ENCODE data around the gene CLCF1.

The CLCF1 gene

GRCh38 chr11:67378544-67378943, 5.1 kb upstream of the CLCF1 start:
- no peak overlapping the region for H3K4me3 ChIP-seq (ENCODE audit: low read depth, low read length)
- H3K27me3 ChIP-seq (ENCODE audit: control insufficient read depth, insufficient read depth, low read length): peaks cover 23% of the 10 kb centered on the region
- H3K27ac ChIP-seq (ENCODE audit: low read depth, low read length): no peak overlapping the region
- no peaks in the 10 kb centered on the region for H3K36me3 ChIP-seq (ENCODE audit: control insufficient read depth, insufficient read depth, low read length)
- H3K9me3 ChIP-seq (ENCODE audit: control insufficient read depth, insufficient read depth, low read depth, low read length): no peaks in the 10 kb centered on the region
- no peak overlapping the region for H3K9ac ChIP-seq (ENCODE audit: low read length)
- peaks cover 38% of the 10 kb centered on the region for H3K4me1 ChIP-seq (ENCODE audit: control insufficient read depth, insufficient read depth, low read length)

DNA sequence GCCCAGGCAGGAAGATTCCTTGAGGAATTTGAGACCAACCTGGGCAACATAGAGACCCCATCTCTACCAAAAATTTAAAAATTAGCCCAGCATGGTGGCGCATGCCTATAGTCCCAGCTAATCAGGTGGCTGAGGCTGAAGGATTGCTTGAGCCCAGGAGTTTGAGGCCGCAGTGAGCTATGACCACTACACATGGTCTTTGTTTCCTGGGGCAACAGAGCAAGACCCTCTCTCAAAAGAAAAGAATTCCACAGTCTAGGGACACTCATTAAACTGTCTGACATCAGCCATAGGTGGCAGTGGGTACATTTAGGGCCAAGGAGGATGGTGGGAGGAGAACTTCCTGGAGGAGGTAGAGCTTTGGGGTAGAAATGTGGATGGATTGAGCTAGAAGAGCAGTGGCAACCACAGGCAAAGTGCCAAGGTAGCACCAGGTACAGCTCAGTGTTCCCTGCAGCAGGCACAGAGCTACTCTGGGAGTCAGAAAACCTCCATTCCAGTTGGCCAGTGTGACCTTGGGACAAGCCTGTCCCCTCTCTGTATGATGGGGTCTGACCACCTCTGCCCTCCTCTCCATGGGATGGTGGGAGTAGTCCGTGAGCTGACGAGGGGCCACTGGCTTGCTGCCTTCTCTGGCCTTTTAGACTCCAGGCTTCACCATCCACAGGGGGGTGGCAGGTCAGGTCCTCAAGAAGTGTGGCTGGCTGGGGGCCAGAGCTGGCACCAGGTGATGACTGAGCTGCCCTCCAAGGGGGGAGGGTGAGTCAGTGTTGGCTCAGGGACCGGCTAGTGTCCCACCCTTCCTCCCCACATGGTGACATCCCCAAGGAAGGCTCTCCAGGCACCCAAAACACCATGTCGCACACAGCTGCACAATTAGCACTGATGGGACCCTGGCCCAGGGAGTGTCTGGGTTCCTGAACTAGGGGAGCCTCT, 3.7 kb upstream of the CLCF1 start:
- Histone ChIP-seq H3K36me3 (ENCODE audit: control insufficient read depth, insufficient read depth, low read length) (no peaks in the 10 kb centered on the region), H3K4me1 (ENCODE audit: control insufficient read depth, insufficient read depth, low read length) (peaks cover 39% of the 10 kb centered on the region), H3K4me3 (ENCODE audit: low read depth, low read length) (no peak overlapping the region), H3K9ac (ENCODE audit: low read length) (no peak overlapping the region), H3K27ac (ENCODE audit: low read depth, low read length) (no peak overlapping the region), H3K9me3 (ENCODE audit: control insufficient read depth, insufficient read depth, low read depth, low read length) (no peaks in the 10 kb centered on the region), H3K27me3 (ENCODE audit: control insufficient read depth, insufficient read depth, low read length) (peaks cover 23% of the 10 kb centered on the region)

DNA sequence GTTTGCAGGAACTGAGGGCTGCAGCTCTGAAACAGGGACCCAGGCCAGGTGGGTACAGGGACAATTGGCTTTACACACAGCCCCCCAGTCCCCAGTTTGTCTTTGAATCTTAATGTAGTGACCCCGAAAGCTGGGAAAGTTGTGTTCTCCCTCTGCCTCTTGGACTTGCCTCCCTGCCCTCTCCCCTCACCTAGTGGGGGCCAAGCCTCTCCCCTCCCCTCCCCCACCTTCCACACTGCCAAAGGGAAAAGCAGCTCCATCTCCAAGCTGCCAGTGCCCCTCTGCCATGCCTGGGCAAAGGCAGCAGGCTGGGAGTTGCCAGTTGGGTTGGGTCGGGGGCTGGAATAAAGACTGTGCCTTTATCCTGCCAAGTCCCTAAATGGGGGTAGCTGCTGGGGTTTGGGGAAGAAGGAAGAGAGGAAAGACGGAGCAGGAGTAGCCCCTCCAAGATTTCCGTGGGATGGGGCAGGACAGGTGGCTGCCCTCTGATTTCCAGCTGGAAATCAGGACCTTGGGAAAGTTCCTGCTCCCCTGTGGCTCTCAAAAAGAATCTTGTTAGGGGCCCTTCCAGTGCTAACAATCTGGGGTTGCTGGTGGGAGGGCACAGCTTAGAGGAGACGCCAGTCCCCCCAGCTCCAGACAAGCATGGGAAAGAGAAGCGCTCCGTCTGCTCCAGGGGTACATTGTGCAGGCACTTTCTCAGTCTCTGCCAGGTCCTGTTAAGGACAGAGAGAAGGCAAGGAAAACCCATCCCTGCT, 2.8 kb upstream of the CLCF1 start:
- peaks cover 48% of the 10 kb centered on the region for H3K4me1 ChIP-seq (ENCODE audit: control insufficient read depth, insufficient read depth, low read length)
- H3K4me3 ChIP-seq (ENCODE audit: low read depth, low read length): peak overlapping the region; percentile 53
- H3K9ac ChIP-seq (ENCODE audit: low read length): peak overlapping the region; percentile 11
- no peaks in the 10 kb centered on the region for H3K9me3 ChIP-seq (ENCODE audit: control insufficient read depth, insufficient read depth, low read depth, low read length)
- no peak overlapping the region for H3K27ac ChIP-seq (ENCODE audit: low read depth, low read length)
- H3K36me3 ChIP-seq (ENCODE audit: control insufficient read depth, insufficient read depth, low read length): no peaks in the 10 kb centered on the region
- H3K27me3 ChIP-seq (ENCODE audit: control insufficient read depth, insufficient read depth, low read length): peaks cover 27% of the 10 kb centered on the region

GRCh38 chr11:67375320-67376055, 2.1 kb upstream of the CLCF1 start:
- peaks cover 27% of the 10 kb centered on the region for H3K27me3 ChIP-seq (ENCODE audit: control insufficient read depth, insufficient read depth, low read length)
- H3K36me3 ChIP-seq (ENCODE audit: control insufficient read depth, insufficient read depth, low read length): no peaks in the 10 kb centered on the region
- H3K4me3 ChIP-seq (ENCODE audit: low read depth, low read length): peak overlapping the region; percentile 53
- H3K9me3 ChIP-seq (ENCODE audit: control insufficient read depth, insufficient read depth, low read depth, low read length): no peaks in the 10 kb centered on the region
- H3K9ac ChIP-seq (ENCODE audit: low read length): peak overlapping the region; percentile 50
- H3K27ac ChIP-seq (ENCODE audit: low read depth, low read length): no peak overlapping the region
- H3K4me1 ChIP-seq (ENCODE audit: control insufficient read depth, insufficient read depth, low read length): peaks cover 56% of the 10 kb centered on the region

DNA sequence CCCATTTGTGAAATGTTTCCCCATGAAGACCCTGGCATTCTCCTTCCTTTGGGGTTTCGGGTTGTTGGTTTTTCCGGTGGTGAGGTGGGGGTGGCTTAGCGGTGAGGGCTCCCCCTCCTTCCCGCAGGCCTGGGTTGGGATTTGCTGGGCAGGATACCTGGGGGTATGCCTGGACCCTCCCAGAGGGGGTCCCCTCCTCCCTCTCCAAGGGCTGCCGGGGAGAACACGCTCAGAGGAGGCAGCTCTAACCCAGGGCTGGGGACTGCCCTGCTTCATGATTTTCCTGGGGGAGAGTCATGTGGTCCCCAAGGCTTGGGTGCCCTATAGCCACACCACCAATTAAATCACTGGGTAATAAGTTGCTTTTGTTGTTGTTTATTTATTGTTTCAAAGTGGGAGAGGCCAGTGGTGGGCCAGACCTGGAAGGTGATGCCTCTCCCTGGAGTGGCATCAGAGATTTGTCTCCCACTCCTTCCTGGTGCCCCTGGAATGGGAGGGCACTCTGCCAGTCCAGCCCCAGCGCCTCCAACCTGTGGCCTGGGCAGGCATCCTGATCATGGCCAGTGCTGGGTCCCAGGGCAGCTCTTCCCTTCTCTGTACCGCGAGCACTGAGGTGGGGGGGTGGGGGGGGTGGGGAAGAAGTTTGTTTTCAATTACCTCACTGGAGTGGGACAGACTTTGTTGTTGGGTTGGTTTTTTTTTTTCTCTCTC, 1.3 kb upstream of the CLCF1 start:
- Histone ChIP-seq H3K36me3 (ENCODE audit: control insufficient read depth, insufficient read depth, low read length) (no peaks in the 10 kb centered on the region), H3K4me1 (ENCODE audit: control insufficient read depth, insufficient read depth, low read length) (peaks cover 60% of the 10 kb centered on the region), H3K4me3 (ENCODE audit: low read depth, low read length) (peak overlapping the region; percentile 58), H3K27ac (ENCODE audit: low read depth, low read length) (peak overlapping the region; percentile 73; the same call in 1 of the 2 replicates), H3K9ac (ENCODE audit: low read length) (peak overlapping the region; percentile 80), H3K9me3 (ENCODE audit: control insufficient read depth, insufficient read depth, low read depth, low read length) (no peaks in the 10 kb centered on the region), H3K27me3 (ENCODE audit: control insufficient read depth, insufficient read depth, low read length) (peaks cover 30% of the 10 kb centered on the region)

DNA sequence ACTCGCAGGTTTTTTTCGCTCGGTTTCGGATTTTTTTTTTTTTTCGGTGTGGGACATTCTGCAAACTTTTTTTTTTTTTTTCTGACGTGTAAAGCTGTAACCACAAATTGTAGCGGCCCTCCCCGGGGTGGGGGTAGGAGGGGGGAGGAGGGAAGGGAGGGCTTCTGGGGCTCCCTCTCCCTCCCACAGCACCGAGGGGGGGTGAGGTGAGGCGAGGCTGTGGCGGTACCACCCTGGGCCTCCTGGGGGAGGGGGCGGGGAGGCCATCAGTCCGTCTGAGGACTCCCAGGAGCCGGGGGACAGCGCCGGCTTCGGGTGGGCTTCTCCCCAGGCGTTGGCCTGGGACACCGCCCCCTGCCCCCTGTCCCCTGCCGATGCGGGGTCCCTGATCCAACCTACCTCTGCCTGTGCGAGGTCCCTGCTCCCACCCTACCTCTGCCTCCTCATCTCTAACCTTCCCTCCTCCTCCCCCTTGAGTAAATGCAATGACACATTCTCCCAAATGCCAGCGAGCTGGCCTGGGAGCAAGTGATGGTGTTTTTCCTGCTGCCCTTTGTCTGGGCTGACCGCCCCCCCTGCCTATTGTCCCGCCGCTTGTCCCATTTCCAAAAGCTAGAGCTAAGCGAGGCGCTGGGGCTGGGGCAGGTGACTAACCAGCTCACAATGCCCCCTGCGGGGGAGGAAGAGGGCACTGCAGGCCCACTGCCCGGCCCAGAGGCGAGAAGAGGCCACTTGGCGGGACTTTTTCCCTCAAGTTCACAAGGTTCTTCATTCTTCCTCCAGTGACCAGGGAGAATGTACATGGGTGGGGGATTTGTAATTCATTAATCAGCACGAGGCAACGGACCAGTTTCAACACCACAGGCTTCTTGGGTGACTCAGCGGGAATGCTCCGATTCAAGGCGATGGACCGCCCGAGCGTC, 511 bp upstream of the CLCF1 start:
- H3K4me3 ChIP-seq (ENCODE audit: low read depth, low read length): peak overlapping the region; percentile 58
- H3K36me3 ChIP-seq (ENCODE audit: control insufficient read depth, insufficient read depth, low read length): no peaks in the 10 kb centered on the region
- H3K9ac ChIP-seq (ENCODE audit: low read length): peak overlapping the region; percentile 80
- peak overlapping the region; percentile 73; the same call in 1 of the 2 replicates for H3K27ac ChIP-seq (ENCODE audit: low read depth, low read length)
- peaks cover 54% of the 10 kb centered on the region for H3K4me1 ChIP-seq (ENCODE audit: control insufficient read depth, insufficient read depth, low read length)
- H3K9me3 ChIP-seq (ENCODE audit: control insufficient read depth, insufficient read depth, low read depth, low read length): no peaks in the 10 kb centered on the region
- peaks cover 36% of the 10 kb centered on the region for H3K27me3 ChIP-seq (ENCODE audit: control insufficient read depth, insufficient read depth, low read length)

GRCh38 chr11:67372321-67372992, 941 bp downstream of the CLCF1 start:
- H3K9ac ChIP-seq (ENCODE audit: low read length): peak overlapping the region; percentile 43
- no peaks in the 10 kb centered on the region for H3K36me3 ChIP-seq (ENCODE audit: control insufficient read depth, insufficient read depth, low read length)
- no peak overlapping the region for H3K27ac ChIP-seq (ENCODE audit: low read depth, low read length)
- H3K9me3 ChIP-seq (ENCODE audit: control insufficient read depth, insufficient read depth, low read depth, low read length): no peaks in the 10 kb centered on the region
- H3K4me1 ChIP-seq (ENCODE audit: control insufficient read depth, insufficient read depth, low read length): peaks cover 50% of the 10 kb centered on the region
- peaks cover 33% of the 10 kb centered on the region for H3K27me3 ChIP-seq (ENCODE audit: control insufficient read depth, insufficient read depth, low read length)
- peak overlapping the region; percentile 58 for H3K4me3 ChIP-seq (ENCODE audit: low read depth, low read length)

- Histone ChIP-seq H3K27me3 (ENCODE audit: control insufficient read depth, insufficient read depth, low read length) (peaks cover 28% of the 10 kb centered on the region), H3K9ac (ENCODE audit: low read length) (peak overlapping the region; percentile 30), H3K9me3 (ENCODE audit: control insufficient read depth, insufficient read depth, low read depth, low read length) (no peaks in the 10 kb centered on the region), H3K4me1 (ENCODE audit: control insufficient read depth, insufficient read depth, low read length) (peaks cover 49% of the 10 kb centered on the region), H3K36me3 (ENCODE audit: control insufficient read depth, insufficient read depth, low read length) (no peaks in the 10 kb centered on the region), H3K4me3 (ENCODE audit: low read depth, low read length) (peak overlapping the region; percentile 57), H3K27ac (ENCODE audit: low read depth, low read length) (no peak overlapping the region)
These were observed 1.5 kb downstream of the CLCF1 start for GRCh38 chr11:67371911-67372320.

DNA sequence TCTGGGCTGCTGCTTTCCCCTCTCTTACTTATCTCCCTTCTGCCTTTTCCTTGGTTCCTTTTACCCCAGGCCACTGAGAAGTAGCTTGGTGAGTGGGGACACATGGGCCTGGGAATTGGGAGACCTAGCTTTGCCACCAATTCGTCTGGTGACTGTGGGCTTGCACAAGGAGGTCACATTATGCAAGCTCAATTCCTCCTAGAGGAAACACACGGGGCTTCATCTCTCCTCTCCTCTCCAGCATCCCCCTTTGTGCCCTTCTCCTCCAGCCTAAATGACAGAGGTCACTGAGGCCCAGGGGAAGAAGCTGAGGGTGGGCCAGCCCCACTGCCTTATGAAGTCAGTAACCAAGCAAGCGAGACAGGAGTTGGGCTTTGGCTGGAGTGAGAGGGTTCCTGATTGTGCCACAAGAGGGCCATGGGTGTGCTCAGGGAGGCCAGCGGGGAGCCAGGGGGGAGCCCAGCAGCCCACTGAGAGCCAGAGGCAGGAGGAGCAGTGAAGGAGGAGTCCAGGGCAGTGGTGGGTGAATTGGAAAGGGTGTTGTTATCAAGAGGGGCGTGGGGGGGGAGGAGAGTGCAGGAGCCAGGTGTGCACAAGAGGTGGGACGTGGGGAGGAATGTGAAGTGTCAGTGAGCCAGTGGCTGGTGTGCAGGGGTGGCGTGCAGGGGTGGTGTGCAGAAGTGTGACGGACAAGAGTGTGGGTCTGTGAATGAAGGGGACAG, 2.0 kb downstream of the CLCF1 start:
- H3K9me3 ChIP-seq (ENCODE audit: control insufficient read depth, insufficient read depth, low read depth, low read length): no peaks in the 10 kb centered on the region
- H3K27me3 ChIP-seq (ENCODE audit: control insufficient read depth, insufficient read depth, low read length): peaks cover 22% of the 10 kb centered on the region
- no peaks in the 10 kb centered on the region for H3K36me3 ChIP-seq (ENCODE audit: control insufficient read depth, insufficient read depth, low read length)
- no peak overlapping the region for H3K9ac ChIP-seq (ENCODE audit: low read length)
- H3K27ac ChIP-seq (ENCODE audit: low read depth, low read length): no peak overlapping the region
- H3K4me3 ChIP-seq (ENCODE audit: low read depth, low read length): peak overlapping the region; percentile 57
- peaks cover 47% of the 10 kb centered on the region for H3K4me1 ChIP-seq (ENCODE audit: control insufficient read depth, insufficient read depth, low read length)
